HTERT RPE-1 (cell line): ENCODE data around the gene OR10H5.
"Not testable (repeated sequence)": the region's sequence is repeated elsewhere in the genome, so short reads cannot be mapped to it uniquely, and the experiment has no call there.

ENCODE experiments used
- in situ Hi-C: fragments of 300-500 bp; cut with MboI; formaldehyde crosslinking; loops from 4 replicates; pipeline ENCODE4 v1.14.3; 2020; ENCODE audit warnings: low sequenced_read_pairs

The OR10H5 gene

GRCh38 chr19:15810335-15810734 is 22.9 kb downstream of the OR10H5 start:
- in situ Hi-C loops: no loop called here

GRCh38 chr19:15811476-15811875 is 24.0 kb downstream of the OR10H5 start:
- in situ Hi-C loops: no loop called here

- in situ Hi-C loops: no loop called here
Observed at GRCh38 chr19:15812060-15812722, 24.7 kb downstream of the OR10H5 start.

GRCh38 chr19:15813916-15814315 is 26.5 kb downstream of the OR10H5 start:
- in situ Hi-C loops: no loop called here

- in situ Hi-C loops: no loop called here
Observed at GRCh38 chr19:15815306-15815705, 27.8 kb downstream of the OR10H5 start, which contains the start of gene OR10H1. TSS of gene OR10H1 (minus strand) at chr19:15815664. CDS start at chr19:15808037, 7,627 bp downstream.

- in situ Hi-C loops: no loop called here
Observed at GRCh38 chr19:15820646-15821045, 33.2 kb downstream of the OR10H5 start.

- in situ Hi-C loops: no loop called here
Observed at GRCh38 chr19:15825753-15826152, 38.3 kb downstream of the OR10H5 start.

- in situ Hi-C loops: no loop called here
Observed at GRCh38 chr19:15828121-15828610, 40.7 kb downstream of the OR10H5 start.

GRCh38 chr19:15828611-15829305 is 41.3 kb downstream of the OR10H5 start:
- in situ Hi-C loops: not testable (repeated sequence)

- in situ Hi-C loops: no loop called here
Observed at GRCh38 chr19:15829306-15829698, 41.8 kb downstream of the OR10H5 start.

- in situ Hi-C loops: no loop called here
Observed at GRCh38 chr19:15829786-15830185, 42.3 kb downstream of the OR10H5 start.

GRCh38 chr19:15831626-15832025 is 44.2 kb downstream of the OR10H5 start:
- in situ Hi-C loops: no loop called here

GRCh38 chr19:15834232-15834631 is 46.8 kb downstream of the OR10H5 start:
- in situ Hi-C loops: not testable (repeated sequence)

- in situ Hi-C loops: not testable (repeated sequence)
Observed at GRCh38 chr19:15835565-15836329, 48.3 kb downstream of the OR10H5 start.

GRCh38 chr19:15836330-15837220 is 49.1 kb downstream of the OR10H5 start:
- in situ Hi-C loops: no loop called here

GRCh38 chr19:15837221-15837731 is 49.8 kb downstream of the OR10H5 start:
- in situ Hi-C loops: no loop called here

- in situ Hi-C loops: no loop called here
Observed at GRCh38 chr19:15838351-15838750, 50.9 kb downstream of the OR10H5 start.

GRCh38 chr19:15839888-15840287 is 52.4 kb downstream of the OR10H5 start:
- in situ Hi-C loops: not testable (repeated sequence)

- in situ Hi-C loops: no loop called here
Observed at GRCh38 chr19:15840833-15841232, 53.4 kb downstream of the OR10H5 start.

- in situ Hi-C loops: no loop called here
Observed at GRCh38 chr19:15841875-15842569, 54.6 kb downstream of the OR10H5 start.
